Upper lobe of left lung (tissue), 6 donors: ENCODE data around the gene ACAA2. TPM values are rescaled to one million over a fixed set of nuclear protein-coding genes. Genes with fewer than 3 reads are reported as not detected.
"Not testable (repeated sequence)": the region's sequence is repeated elsewhere in the genome, so short reads cannot be mapped to it uniquely, and the experiment has no call there.

Source experiments
- ATAC-seq, 2 donors: fragments of 200-7000 bp; cut with Tn5 transposase; one replicate each; pipeline ENCODE4 v1.9.1; 2022; ENCODE audit warnings: mild to moderate bottlenecking in 2 of 2, moderate library complexity in 2 of 2; ENCODE audit not compliant: low FRiP score in 2 of 2
- DNase-seq, 2 donors: peaks; one replicate each; pipeline ENCODE4 v3.0.0-alpha.2; 2019 to 2020
- H3K27ac ChIP-seq, 4 donors: fragments of 200-600 bp; sonication (generic); one replicate each; pipeline ENCODE4 v1.5.1; 2016 to 2019
- H3K27me3 ChIP-seq, 4 donors: fragments of 200-600 bp; sonication (generic); one replicate each; pipeline ENCODE4 v1.5.1; 2017 to 2019
- H3K36me3 ChIP-seq, 4 donors: fragments of 200-600 bp; sonication (generic); one replicate each; pipeline ENCODE4 v1.5.1; 2016 to 2019
- H3K4me1 ChIP-seq, 4 donors: fragments of 200-600 bp; sonication (generic); one replicate each; pipeline ENCODE4 v1.5.1; 2018 to 2019
- H3K4me3 ChIP-seq, 4 donors: fragments of 200-600 bp; sonication (generic); one replicate each; pipeline ENCODE4 v1.5.1; 2017 to 2019; ENCODE audit warnings: mild to moderate bottlenecking in 2 of 4, moderate library complexity in 1 of 4
- H3K9me3 ChIP-seq, 4 donors: fragments of 200-600 bp; sonication (generic); one replicate each; pipeline ENCODE4 v1.5.1; 2018 to 2019
- CTCF ChIP-seq, 6 experiments: fragments of 450-650 bp in 4 of 6; fragments of 200-600 bp in 2 of 6; sonication (generic) in 2 of 6; IDR thresholded peaks; one replicate each; pipeline ENCODE4 v1.5.1; 2016 to 2019; ENCODE audit warnings: antibody characterized with exemption in 6 of 6
- EP300 ChIP-seq, 4 donors: sonication (generic); formaldehyde crosslinking; IDR thresholded peaks; one replicate each; pipeline ENCODE4 v1.5.1; 2017; ENCODE audit warnings: antibody characterized with exemption in 4 of 4, control low read depth in 2 of 4
- POLR2A ChIP-seq, 4 donors: fragments of 450-650 bp; IDR thresholded peaks; one replicate each; pipeline ENCODE4 v1.5.1; 2016 to 2017; ENCODE audit warnings: antibody characterized with exemption in 4 of 4, mild to moderate bottlenecking in 2 of 4
- POLR2AphosphoS5 ChIP-seq, 2 donors: sonication (generic); formaldehyde crosslinking; IDR thresholded peaks; one replicate each; pipeline ENCODE4 v1.5.1; 2017; ENCODE audit warnings: antibody characterized with exemption in 2 of 2
- WGBS, 2 donors: methylation state at CpG; one replicate each; pipeline ENCODE4 v1.1.5; 2017 to 2018; 5-methylcytosine and 5-hydroxymethylcytosine counted together
- total RNA-seq, 6 donors: library from RNA; depleted of rRNA in 4 of 6; stranded (reverse); fragments of >200 nt in 4 of 6; gene quantifications; one replicate each; pipeline versions ENCODE4 v1.1.0 to v1.2.1, GENCODE V29; 2016 to 2021
- donor health status: DM: no; HTN: no; CAD: no; lungs with moderate emphysema.
- donor health status: DM: no; HTN: yes; CAD: no; lungs with severe emphysema.

ACAA2 gene
- total RNA-seq, 6 donors from 2014 or later, result 23.7 to 93.9 (median 69.8) TPM

- H3K27ac ChIP-seq, result peak overlapping the region in 1 of 4 donors; percentile 97
- DNase-seq (no peak), ATAC-seq (no peak)
- WGBS, 2 donors, result 64 to 67% methylated on average over 7 of the region's 7 CpGs
- peaks cover 0 to 10% (median 3%) of the 10 kb centered on the region in 4 donors for H3K9me3 ChIP-seq
- H3K4me1 ChIP-seq, result peaks cover 13 to 27% (median 22%) of the 10 kb centered on the region in 4 donors
- no peaks in the 10 kb centered on the region for H3K27me3 ChIP-seq
- TF ChIP-seq EP300 (IDR thresholded peaks at IDR 0.05) (no peak), POLR2A (IDR thresholded peaks at IDR 0.05) (no peak), CTCF (IDR thresholded peaks at IDR 0.05) (no peak), POLR2AphosphoS5 (IDR thresholded peaks at IDR 0.05) (no peak)
- no peaks in the 10 kb centered on the region for H3K36me3 ChIP-seq
- H3K4me3 ChIP-seq, result no peak overlapping the region
Observed at GRCh38 chr18:49811151-49811938, 2.0 kb downstream of the ACAA2 start.

- not testable (repeated sequence) for H3K36me3 ChIP-seq, H3K27ac ChIP-seq, ATAC-seq, H3K9me3 ChIP-seq, H3K27me3 ChIP-seq, H3K4me3 ChIP-seq, DNase-seq
- 95 to 98% methylated on average over 10 of the region's 10 CpGs for WGBS, 2 donors
- peaks cover 13 to 21% (median 17%) of the 10 kb centered on the region in 4 donors for H3K4me1 ChIP-seq
Observed at GRCh38 chr18:49808553-49809191, 4.7 kb downstream of the ACAA2 start.

- Histone ChIP-seq H3K27me3 (no peaks in the 10 kb centered on the region), H3K9me3 (peaks cover 0 to 7% (median 3%) of the 10 kb centered on the region in 4 donors), H3K36me3 (peaks cover 0 to 20% (median 0%) of the 10 kb centered on the region in 4 donors), H3K4me3 (no peak overlapping the region), H3K4me1 (peaks cover 0 to 4% (median 0%) of the 10 kb centered on the region in 4 donors), H3K27ac (no peak overlapping the region)
- ATAC-seq (no peak), DNase-seq (no peak)
- WGBS, 2 donors, result 90 to 95% methylated on average over 5 of the region's 5 CpGs
- TF ChIP-seq CTCF (IDR thresholded peaks at IDR 0.05), result no peak
Observed at GRCh38 chr18:49804096-49804495, 9.2 kb downstream of the ACAA2 start.

GRCh38 chr18:49802623-49803022 is 10.7 kb downstream of the ACAA2 start:
- no peaks in the 10 kb centered on the region for H3K9me3 ChIP-seq
- DNase-seq (no peak), ATAC-seq (no peak)
- H3K27me3 ChIP-seq, result no peaks in the 10 kb centered on the region
- peaks cover 0 to 4% (median 0%) of the 10 kb centered on the region in 4 donors for H3K4me1 ChIP-seq
- no peak overlapping the region for H3K27ac ChIP-seq
- WGBS, 2 donors, result 91 to 97% methylated on average over 4 of the region's 4 CpGs
- no peak overlapping the region for H3K4me3 ChIP-seq
- TF ChIP-seq POLR2AphosphoS5 (IDR thresholded peaks at IDR 0.05) (no peak), CTCF (IDR thresholded peaks at IDR 0.05) (no peak), EP300 (IDR thresholded peaks at IDR 0.05) (no peak)
- peaks cover 0 to 20% (median 0%) of the 10 kb centered on the region in 4 donors for H3K36me3 ChIP-seq

- H3K4me3 ChIP-seq, ATAC-seq, H3K4me1 ChIP-seq, H3K27me3 ChIP-seq, H3K27ac ChIP-seq, DNase-seq, H3K9me3 ChIP-seq: not testable (repeated sequence)
- 85 to 92% methylated on average over 4 to 5 of the region's 5 CpGs for WGBS, 2 donors
- peaks cover 0 to 37% (median 0%) of the 10 kb centered on the region in 4 donors for H3K36me3 ChIP-seq
Observed at GRCh38 chr18:49800491-49800890, 12.8 kb downstream of the ACAA2 start.

GRCh38 chr18:49799806-49800205 is 13.5 kb downstream of the ACAA2 start:
- not testable (repeated sequence) for H3K27me3 ChIP-seq, H3K4me3 ChIP-seq, H3K9me3 ChIP-seq, H3K27ac ChIP-seq, H3K4me1 ChIP-seq, ATAC-seq
- WGBS, 2 donors, result 95% methylated on average over 11 of the region's 29 CpGs; no CpG with 5 or more reads in 1 of the 2 donors
- H3K36me3 ChIP-seq, result peaks cover 0 to 44% (median 0%) of the 10 kb centered on the region in 4 donors
- peak in 1 of 2 donors; percentile 60 for DNase-seq
